GM12874 (cell line): ENCODE results near the gene CFAP299.

Experiments
- TF ChIP-seq, protein P1 (sequence below): IDR thresholded peaks from 2 replicates; pipeline ENCODE4 v1.5.1; 2011; ENCODE audit warnings: low read depth, mild to moderate bottlenecking, control low read depth, low read length, moderate library complexity; ENCODE audit not compliant: insufficient read depth

CFAP299 gene

DNA sequence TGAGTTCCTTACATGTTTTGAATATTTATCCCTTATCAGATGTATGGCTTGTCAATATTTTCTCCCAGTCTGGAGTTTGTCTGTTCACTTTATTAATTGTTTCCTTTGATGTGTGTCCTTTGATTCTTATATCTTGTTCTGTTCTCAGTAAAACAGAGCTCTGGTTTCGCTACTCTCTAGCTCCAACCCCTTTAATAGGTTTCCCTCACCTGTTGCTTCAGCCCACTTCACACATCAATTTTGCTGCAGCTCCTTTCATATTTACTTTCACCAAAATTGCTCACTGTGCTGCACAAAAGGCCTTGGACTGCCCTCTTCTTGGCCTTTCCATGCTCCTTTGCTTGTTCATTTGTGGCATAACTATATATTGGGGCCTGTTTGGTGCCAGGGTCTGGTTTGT lies 85.1 kb downstream of the CFAP299 start:
- TF ChIP-seq, protein P1, sequence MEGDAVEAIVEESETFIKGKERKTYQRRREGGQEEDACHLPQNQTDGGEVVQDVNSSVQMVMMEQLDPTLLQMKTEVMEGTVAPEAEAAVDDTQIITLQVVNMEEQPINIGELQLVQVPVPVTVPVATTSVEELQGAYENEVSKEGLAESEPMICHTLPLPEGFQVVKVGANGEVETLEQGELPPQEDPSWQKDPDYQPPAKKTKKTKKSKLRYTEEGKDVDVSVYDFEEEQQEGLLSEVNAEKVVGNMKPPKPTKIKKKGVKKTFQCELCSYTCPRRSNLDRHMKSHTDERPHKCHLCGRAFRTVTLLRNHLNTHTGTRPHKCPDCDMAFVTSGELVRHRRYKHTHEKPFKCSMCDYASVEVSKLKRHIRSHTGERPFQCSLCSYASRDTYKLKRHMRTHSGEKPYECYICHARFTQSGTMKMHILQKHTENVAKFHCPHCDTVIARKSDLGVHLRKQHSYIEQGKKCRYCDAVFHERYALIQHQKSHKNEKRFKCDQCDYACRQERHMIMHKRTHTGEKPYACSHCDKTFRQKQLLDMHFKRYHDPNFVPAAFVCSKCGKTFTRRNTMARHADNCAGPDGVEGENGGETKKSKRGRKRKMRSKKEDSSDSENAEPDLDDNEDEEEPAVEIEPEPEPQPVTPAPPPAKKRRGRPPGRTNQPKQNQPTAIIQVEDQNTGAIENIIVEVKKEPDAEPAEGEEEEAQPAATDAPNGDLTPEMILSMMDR: no peak

DNA sequence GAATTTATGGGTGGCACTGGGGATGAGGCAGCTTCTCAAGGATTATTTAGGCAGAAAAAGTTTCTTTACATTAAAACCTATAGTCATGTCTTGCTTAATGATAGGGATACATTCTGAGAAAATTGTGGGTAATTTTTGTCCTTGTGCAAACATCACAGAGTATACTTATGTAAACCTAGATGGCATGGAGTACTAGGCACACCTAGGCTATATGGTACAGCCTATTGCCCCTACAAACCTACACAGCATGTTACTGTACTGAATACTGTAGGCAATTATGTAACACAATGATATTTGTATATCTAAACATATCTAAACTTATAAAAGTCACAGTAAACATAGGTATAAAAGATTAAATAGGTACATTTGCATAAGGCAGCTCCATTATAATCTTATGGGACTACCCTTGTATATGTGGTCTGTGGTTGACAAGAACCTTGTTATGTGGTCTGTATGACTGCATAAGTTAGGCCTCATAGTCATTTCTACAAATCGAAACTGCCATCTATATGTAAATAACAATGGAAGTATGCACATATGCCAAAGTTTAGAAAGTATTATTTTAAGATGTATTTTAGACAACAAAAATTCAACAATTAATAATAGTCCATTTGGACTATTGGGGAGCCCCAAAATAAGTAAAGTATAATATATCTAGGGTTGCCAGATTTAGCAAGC lies 87.3 kb downstream of the CFAP299 start:
- TF ChIP-seq, protein P1: no peak

DNA sequence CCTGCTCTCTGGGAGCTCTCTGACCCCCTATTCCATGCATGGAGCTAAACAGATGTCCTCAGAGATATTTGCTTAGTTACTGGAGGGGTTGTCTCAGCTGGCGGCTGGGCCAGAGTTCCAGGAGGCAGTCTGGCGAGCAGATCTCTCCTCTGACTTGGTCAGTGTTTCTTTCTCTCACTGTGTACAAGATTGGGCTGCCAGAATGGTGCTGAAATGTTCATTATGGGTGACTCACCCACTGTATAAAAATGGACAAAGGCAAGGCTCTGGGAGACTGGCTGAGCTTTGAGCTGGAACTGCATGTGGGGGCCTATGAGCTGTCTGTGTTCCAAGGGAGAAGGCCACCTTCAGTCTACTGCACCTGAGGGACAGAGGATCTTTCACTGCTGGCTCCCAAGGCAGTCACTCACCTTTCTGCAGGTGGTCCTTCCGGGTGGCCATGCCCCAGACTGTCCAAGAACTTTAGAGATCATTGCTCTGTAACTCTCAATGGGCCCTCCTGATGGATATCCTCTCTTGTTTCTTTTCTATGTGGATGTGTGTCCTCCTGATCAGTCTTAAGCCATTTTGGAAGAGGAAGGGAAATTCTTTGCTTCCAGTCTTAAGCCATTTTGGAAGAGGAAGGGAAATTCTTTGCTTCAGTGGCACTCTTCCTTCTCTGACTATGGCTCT lies 88.2 kb downstream of the CFAP299 start:
- TF ChIP-seq, protein P1: no peak

DNA sequence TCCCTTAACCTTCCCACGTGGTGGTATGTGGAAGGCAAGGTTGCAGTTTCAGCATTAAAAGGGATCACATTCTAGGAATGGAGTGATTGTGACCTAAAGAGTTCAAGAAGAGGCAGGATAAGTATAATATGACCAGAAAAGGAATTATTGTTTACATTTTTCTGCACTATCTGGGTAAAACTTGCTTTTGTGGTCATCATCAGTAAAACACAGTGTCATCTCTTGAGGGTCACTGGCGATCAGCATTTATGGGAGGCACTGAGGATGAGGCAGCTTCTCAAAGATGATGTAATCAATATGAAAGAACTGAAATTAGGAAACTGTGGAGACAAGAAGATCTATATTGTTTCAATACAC lies 88.7 kb downstream of the CFAP299 start:
- TF ChIP-seq, protein P1: no peak

DNA sequence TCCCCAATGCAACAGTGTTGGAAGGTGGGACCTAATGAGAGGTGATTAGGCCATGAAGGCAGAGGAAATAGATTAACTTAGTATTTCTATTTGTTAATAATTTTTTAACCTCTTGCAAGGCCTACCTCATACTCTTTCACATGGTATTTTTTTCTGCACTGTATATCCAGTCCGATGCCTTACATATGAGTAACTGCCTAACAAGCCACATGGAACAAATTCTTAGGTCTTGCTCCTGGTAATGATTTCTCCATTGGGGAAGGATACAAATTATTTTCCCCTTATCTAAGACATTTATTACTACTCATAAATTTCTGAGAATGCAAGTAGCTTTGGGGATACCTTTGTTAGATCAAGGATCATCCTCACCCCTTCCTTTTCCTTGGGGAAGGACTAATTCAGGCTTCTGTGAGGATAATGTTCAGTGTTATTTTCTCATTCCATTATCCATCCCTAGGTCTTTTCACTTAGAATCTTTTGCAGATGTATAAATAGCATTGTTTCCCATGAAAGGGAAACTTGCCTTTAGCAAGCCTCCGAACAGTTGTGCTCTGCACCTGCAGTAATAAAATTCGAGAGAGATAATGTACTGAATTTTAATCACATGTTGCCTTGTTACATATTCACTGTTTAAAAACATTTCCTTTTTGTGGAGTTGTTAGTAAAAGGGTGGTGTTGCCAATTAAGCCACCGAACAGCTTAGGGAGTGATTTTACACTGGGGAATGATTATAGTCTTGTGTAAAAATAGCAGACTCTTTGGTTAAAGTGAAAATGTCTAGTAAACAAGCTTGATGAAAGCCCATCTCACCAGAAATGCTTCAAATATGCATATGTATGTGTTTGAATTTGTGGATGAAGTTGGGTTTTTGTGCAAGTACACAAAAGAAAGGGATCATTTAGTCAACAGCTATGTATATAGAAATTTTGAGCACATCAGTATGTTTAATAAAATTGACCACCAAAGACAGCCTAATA lies 89.9 kb downstream of the CFAP299 start:
- TF ChIP-seq, protein P1: no peak

DNA sequence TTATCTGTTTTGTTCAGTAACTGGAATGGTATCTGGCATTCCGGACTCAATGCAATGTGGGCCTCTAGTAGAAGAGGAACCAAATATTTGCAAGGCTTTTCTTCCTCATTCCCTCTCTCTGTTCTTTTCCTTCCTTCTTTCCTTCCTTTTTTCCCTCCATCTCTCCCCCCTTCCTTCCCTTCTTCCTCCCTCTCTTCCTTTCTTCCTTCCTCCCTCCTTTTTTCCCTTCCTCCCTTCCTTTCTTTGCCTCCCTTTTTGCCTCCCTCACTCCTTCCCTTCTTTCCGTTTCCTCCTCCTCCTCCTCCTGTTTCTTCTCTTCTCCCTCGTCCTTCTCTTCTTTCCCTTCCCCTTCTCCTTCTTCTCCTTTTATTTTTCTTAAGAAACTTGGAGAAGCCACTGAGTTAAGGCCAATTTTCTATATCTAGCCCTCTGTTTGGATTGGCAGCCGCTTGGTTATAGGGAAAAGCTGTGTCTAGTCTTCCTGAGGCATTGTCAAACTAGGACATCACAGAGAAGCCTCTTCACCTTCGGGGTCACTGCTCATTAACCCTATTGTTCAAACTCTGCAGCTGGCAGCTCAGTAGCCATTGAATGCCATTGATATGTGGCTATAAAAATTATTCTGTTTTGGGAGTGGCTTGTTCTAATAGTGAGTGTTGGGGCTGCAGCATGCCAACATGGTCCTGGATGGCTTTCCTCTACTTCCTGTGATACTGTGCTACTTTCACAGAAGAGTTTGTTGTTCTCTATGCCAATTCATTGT lies 95.9 kb downstream of the CFAP299 start:
- TF ChIP-seq, protein P1: no peak
